Suppressor macrophage treated with lipopolysaccharide for 4 hours (primary cell): ENCODE results near the gene INTS14.
"Not testable (repeated sequence)": the region's sequence is repeated elsewhere in the genome, so short reads cannot be mapped to it uniquely, and the experiment has no call there.

Experiments used
- DNase-seq: peaks from one replicate; pipeline ENCODE4 v3.0.0-alpha.2; 2020

The INTS14 gene

DNA sequence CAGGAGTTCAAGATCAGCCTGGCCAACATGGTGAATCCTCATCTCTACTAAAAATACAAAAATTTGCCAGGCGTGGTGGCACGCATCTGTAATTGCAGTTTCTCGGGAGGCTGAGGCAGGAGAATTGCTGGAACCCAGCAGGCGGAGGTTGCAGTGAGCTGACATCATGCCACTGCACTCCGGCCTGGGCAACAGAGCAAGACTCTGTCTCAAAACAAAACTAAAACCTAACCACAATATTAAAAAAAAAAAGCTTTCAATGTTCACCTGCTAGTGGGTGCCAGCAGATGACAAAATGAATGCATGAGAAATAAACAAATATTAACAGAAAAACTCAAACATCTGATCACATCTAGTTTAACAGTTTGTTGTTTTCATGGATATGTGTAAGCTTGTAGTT, 19.8 kb upstream of the INTS14 start:
- no peak for DNase-seq

DNA sequence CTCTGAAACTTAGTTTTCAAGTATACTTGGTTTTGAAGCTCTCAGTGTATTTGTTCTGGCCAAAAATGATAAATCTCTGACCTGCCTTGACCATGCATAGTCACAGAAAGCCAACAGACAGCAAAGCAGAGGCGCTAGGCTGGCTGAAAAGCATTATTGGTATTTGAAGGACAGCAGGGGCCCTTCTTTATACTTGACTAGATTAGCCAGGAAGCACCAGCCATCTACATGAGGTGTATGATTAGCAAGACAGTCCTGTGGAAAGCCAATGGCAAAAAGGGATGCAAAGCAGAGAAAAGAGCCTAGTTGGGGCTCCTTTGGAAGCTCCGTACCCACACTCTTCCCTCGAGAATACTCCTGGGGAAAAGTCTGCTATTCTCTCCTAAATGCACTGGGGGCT, 18.6 kb upstream of the INTS14 start:
- no peak for DNase-seq

DNA sequence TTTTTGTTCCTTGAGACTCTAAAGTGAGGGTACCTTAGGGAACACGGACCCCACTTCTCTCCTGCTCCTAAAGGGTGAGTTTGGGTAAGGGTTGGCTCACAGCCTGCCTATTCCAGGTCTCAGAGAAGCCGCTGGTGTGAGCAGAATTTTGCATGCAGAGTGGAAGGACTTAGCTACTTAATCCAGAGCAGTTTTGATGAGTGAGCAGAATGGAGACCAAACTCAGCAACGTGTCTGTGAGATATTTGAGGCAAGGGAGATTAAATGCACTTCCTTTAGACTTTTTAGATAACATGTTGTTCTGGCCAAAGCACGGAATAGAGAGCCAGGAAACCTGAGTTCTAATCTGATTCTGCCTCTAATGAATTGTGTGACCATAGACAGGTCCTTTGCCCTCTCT, 15.9 kb upstream of the INTS14 start:
- no peak for DNase-seq

DNA sequence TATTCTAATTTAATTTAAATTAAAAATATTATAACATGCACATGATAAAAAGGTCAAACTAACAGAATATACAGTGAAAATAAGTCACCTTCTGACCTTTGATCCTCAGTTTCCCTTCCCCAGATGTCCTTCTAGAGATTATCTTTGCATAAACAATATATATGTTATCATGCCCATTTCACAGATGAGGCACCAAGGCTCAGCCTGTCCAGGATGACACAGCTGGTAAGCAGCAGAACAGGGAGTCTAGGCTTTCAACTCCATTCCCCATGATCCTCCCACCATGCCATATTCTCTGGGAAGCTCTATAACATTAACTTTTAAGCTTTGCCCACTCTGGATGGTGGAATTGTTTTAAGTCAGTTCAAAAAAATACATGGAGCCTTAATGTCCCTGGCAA, 12.2 kb upstream of the INTS14 start:
- no peak for DNase-seq

DNA sequence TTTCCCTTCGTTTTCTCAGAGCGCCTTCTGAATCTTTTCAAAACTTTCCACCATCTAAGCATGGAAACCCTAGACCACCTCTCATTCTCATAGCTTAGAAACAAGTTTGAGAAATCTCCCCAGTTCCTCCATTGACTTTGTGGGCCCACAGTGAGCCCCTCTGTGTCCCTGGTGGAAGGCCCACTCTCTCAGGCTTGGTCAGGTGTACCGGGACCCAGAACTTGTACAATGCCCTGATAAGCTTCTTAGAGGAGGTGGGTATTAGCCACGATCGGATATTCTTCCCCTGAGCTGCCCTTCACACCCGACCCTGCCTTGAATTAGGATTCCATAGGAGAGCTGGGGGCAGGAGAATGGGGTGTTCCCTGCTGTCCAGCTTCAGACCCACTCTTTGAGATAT, 10.7 kb upstream of the INTS14 start, which contains the start of gene SLC24A1:
TSS of gene SLC24A1 (plus strand) at position 301 of the 400 bp plus-strand sequence. CDS start 2,143 bp downstream, outside the sequence.
- no peak for DNase-seq

DNA sequence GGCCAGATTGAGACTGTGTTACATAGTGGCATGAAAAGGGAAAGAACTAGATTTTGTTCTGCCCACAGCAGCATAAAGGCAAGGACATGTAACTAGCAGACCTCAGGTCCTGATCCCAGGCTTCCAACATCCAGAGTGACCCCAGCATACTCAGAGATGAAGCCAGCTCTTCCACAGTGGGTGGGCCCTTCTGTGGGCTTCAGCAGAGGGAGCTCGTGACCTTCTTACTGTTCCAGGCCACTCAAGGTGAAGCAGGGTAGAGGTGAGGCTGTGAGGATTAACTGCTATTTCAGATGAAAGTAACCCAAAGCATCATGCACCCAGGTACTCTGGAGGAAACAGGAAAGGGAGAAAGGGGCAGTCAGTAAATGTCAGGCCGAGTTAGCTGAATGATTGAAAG, 9.9 kb upstream of the INTS14 start:
- DNase-seq = no peak

DNA sequence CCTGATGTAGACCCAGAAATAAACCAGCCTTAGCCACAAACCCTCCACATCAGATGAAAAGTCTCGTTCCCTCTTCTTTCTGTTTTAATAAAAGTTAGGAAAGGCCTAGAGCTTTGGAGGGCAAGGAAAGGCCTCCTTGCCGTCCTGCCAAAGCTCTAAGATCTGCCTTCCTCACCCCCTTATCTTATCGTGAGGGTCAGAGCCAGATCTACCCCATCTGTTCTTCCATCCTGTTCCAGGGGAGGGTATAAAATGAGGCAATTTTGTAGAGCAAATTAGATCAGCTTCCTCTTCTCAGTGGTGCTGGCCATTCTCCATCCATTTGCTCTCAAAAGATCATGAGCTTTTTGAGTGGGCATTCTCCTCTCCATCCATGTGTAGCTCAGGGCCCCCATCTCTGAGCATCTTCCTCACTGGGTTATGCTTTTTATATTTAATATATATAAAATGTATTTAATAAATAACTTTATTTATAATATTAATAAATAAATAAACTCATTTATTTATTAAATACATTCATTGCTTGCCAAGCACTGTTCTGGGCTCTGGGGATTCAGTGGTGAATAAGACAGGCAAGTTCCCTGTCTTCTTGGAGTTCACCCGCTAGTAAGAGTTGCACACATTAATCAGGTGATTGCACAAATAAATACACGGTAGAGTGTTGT, 8.8 kb upstream of the INTS14 start:
- no peak for DNase-seq

DNA sequence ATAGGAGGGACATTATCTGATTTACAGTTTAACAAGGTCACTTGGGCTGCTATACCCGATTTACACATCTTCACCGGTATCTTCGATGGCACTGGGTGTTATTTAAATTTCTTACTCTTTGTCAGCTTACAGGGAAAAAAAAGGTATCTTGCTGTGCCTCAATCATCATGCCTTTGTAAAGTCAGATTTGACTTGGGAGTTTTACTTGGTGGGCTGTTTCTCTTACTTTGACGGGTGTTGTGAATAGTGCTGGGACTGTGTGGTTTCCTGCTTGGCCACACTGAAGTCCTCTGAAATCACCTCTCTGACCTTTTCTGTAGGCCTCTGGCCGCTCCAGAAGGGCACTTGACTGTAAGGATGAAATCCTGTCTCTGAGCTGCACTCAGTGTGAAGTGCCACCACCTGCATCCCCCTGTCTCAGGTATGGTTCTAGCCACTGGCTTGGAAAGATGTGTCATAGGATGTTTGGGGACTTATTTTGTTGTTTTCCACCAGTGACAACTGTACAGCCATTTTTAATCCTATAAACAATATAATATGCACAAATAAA, 7.7 kb upstream of the INTS14 start:
- no peak for DNase-seq

DNA sequence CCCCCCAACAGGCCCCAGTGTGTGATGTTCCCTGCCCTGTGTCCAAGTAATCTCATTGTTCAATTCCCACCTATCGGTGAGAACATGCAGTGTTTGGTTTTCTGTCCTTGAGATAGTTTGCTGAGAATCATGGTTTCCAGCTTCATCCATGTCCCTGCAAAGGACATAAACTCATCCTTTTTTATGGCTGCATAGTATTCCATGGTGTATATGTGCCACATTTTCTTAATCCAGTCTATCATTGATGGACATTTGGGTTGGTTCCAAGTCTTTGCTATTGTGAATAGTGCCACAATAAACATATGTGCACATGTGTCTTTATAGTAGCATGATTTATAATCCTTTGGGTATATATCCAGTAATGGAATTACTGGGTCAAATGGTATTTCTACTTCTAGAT, 5.0 kb upstream of the INTS14 start:
- not testable (repeated sequence) for DNase-seq

DNA sequence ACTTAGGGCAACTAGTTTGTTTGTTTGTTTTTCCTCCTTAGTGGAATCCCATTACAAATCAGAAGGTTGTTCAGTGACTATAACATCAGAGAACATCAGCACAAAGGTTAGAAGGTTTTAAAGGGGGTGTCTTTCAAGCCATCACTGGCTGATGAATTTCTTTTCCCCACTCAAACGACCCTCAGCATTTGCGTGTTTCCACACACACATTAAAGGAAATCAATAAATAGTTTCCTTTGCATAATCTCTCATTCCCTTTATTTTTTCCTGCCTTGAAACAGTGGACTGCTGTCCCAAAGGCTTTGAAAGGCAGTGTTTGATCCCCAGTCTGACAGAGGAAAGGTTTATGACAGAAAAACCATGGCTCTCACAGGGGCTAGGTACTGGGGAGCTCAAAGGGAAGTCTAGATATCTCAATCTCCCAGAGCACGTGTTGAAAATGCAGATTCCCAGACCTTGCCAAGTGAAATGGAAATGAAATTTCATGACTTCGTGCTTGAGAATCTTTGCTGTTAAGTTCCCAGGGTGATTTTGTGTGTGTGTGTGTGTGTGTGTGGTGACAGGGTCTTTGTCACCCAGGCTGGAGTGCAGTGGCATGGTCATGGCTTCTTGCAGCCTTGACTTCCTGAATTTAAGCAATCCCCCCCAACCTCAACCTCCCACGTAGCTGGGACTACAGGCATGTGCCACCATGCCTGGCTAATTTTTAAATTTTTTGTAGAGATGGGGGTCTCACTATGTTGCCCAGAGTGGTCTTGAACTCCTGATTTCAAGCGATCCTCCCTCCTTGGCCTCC, 2.2 kb upstream of the INTS14 start:
- DNase-seq = peak; percentile 47

DNA sequence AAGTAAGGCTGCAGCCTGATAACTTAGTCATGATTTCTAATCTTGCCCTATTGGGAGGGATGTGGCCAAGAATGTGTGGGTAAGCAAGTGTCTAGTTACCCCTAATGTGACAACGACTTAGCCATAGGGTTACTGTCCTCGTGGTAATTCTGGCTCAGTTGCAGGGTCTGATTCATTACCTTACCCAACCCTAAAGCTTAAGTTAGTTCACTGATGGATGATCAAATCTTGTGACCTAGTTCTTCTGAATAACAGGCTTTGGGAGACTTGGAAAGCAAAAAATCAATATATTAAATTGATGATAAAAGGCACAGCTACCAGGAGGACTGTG, 1.6 kb upstream of the INTS14 start:
- DNase-seq = peak; percentile 55

DNA sequence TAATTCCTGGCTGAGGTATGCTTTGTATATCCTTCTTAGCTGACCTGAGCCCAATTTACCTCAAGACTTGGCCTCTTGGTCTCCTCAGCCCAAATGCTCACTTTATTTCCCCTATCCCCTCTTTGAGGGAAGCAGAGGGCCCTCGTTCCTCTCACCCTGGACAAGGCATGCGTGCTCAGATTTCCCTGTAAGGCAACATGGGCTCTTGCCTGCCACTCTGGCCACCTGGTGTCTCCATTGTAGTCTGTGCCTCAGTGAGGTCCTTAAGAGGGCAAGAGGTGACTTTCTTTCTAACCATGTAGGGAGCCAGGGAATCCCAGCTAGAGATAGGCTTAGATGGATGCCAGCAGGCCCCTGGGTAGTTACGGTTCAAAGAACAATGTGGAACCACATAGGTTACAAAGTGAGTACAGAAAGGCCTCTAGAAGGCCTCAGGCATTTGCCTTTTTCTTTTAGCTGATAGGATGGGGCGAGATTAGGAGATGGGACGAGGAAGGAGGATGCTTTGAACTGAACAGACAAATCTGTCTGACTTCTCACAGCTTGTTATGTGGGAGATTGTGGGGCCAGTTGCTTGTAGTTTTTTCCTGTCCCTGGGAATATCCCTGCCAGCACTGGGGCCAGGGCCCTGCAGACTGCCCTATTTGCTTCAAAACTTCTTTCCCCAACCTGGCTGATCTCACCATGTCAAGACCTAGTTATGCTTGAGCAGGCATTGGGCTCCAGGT, 1.1 kb upstream of the INTS14 start:
- DNase-seq = no peak

DNA sequence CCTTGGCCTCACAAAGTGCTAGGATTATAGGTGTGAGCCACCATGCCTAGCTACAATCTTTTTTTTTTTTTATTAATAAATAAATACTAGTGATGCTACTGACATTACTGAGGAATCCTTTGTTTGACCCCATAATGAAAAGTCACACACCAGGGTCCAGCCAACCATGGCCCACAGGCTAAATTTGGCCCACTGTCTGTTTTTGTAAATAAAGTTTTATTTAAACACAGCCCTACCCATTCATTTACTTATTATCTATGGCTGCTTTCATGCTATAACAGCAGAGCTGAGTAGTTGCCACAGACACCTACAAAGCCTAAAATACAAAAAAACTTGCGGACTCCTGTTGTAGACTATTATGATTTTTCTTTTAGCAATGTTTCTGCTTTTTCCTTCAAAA, 7.4 kb downstream of the INTS14 start:
- no peak for DNase-seq

DNA sequence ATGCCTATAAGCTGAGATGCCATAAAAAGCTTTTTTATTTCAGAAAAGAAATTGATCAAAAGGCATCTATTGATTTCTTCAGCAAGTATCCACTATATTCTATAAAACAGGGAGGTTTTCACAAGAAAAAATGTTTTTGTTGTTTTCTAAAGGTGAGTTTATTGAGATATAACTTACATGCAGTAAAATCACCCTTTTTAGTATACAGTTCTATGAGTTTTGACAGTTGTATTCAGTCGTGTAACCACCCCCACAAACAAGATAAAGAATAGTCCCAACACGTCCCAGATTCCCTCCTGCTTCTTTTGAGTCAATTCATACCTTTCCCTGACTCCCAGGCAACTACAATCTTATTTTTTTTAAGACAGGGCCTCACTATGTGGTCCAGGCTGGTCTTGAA, 7.8 kb downstream of the INTS14 start:
- no peak for DNase-seq

DNA sequence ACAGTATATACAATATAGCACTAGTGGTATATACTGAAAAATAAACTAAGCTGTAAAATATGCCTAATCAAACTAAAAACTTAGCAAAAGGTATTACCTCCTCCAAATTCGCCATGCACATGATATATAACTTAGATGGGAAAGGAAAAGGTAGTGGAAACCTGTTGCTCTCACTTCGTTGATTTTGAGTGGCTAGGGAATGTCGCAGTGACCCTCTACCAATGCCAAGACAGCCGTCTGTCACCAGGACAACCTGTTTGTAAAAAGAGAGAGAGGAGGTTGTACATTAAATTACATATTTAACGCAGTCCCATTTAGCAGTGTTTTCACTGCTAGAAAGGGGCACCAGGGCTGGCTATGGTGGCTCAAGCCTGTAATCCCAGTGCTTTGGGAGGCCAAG, 11.3 kb downstream of the INTS14 start:
- DNase-seq = no peak

DNA sequence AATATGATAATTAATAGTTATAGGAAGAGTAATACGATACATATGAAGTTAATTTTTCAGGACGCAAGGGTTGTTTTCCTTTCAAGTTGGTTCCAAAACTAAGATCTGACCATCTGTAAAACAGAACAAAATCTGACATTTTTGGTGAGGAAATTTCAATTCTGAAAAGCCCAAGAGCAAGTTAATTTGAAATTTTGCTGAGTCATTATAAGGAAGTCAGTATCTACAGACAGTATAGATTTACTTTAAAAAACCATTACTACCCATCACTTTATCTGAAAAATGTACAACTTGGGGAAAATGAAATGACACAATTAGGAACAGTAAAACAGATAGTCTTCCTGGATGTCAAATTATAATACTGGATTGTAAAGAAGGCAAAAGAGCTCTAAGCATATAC, 12.5 kb downstream of the INTS14 start:
- DNase-seq = no peak

DNA sequence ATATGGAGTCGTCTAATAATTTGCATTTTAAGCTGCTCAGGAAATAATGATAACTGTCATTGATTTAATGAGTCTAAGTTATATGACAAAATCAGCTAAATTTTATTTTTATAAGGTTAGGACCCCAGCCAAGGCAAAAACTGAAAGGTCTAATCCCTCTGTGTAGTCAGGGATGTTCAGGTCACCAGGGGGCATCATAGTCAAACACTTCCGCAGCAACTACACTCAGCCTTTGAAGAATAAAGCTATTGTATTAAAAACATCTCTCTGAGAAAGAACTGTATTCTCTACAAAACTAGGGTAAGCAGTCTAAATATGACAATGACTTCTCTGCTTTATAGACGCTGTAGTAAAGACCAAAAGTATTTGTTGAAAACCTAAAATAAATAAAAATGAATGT, 15.0 kb downstream of the INTS14 start:
- DNase-seq = no peak

DNA sequence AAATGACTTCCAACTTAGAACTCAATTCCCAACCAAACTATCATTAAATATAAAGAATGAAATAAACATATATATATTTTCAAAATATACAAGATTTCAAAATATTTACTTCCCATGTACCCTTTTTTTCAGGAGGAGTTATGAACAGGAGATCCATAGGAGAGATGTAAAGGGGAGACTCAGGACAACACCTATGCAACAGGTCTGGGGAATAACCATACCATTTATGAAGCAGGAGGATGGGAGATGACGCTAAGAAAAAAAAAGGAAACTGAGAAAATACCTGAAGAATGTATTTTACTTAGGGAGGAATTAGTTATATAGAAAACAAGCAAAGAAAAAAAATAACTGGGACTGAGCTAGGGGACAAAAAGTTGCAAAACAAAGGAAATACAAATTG, 23.8 kb downstream of the INTS14 start:
- DNase-seq = no peak

DNA sequence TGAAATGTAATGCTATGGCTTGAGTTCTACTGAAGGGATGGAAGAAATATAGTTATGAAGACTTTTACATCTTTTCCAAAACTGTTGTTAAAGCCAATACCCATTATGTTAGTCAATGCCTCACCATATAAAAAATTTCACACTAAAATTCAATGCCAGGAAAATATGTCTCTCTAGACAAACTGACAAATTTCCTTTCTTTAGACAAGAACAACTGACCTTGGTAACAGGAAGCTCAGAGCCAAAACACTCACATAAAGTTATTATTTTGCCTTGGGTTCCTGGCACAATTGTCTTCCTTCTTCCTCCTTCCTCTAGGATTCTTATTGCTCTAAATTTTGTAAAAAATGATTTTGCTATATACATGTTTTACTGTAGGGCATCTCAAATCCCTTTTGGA, 26.7 kb downstream of the INTS14 start:
- no peak for DNase-seq

DNA sequence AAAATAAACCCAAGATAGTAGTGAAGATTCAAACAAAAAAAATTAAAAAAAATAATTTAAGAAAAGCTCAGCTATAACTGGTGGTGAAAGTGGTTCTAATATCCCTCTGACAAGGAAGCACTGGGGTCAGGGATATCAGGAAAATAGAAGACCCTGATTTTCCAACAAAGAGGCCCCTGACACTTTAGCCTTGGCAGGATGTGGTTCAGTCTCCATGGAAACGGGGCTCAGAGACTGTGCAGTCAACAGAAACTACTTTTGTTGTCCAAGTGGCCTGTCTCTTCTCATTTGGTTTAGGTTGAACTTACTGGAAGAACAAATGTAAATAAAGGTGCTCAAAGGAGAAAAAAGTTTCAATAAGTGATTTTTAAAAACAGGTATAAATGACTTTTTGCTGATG, 27.2 kb downstream of the INTS14 start:
- DNase-seq = no peak

DNA sequence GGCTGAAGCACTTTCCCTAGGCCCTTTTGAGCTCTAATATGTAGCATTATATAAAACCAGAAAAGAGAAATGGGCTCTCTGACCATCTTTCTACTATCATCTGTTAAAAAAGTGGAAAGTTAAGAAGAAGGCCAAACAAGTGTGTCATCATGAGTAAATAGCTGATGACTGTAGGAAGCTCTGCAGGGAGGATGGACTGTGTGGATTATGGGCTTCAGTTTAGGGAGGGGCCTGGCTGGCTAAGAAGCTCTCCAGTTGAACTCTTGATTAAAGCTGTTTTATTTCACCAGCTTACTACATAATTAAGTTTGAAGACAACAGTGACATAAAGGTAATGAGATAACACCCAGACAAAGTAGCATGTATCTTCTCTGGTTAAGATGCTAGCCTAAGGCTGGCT, 30.6 kb downstream of the INTS14 start:
- DNase-seq = no peak

DNA sequence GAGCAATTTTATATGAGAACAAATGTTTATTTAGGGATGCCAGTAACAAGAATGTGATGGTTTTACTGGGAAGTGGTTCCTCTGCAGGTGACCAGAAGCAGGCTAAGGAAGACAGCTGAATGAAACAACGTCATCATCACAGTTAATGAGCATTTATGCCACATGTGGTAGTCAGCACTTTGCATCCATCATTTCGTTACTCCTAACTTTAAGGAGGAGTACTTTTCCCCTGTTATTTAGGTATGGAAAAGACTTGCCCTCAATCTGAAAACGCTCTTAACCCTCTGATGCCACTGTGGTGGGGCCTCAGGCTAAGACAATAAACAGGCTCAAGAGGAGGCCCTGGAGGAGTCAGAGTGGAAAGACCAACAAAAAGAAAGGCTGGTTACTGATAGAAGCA, 31.2 kb downstream of the INTS14 start:
- no peak for DNase-seq

DNA sequence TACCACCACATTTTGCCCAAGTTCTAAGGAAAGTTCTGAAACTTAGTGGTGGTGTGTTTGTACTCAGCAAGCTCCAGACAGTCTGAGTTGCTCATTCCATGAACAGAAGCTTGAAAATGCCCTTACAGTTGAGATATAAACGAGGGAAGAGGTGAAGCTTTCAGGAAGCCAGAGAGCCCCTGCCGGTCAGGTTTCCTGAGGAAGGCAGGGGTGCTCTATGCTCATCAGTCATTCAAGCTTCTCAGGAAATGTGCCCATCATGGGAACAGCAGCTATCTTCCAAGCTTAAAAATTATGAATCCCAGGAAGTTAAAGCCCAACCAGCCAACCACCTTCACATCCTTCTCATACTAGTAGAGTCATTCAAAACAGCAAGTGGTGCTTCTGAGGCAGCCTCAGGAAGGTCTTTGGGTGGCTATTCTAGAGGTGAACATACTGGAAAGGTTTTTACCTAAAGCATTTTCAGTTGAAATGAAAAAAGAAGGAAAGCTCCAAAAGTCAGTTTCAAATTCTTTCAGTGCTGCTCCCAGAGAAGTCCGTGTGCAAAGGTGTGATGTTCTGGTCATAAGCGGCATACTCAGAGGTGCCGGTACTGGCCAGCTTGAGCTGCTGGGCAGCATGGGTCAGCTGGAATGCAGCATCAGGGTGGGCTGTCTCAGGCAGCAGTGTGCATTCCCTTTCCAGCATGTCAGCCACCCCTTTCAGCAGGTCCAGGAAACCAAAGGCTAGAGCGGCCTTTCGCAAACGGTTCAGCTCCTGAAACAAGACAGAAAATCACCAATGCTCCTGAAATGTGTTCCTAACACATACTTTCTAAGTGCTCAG, 31.8 kb downstream of the INTS14 start:
- no peak for DNase-seq
